Tibial artery (tissue), 4 donors: ENCODE data around the gene FTSJ1.
"Not testable (repeated sequence)": the region's sequence is repeated elsewhere in the genome, so short reads cannot be mapped to it uniquely, and the experiment has no call there.

Source experiments
- DNase-seq, 2 donors: peaks; one replicate each; pipeline ENCODE4 v3.0.0-alpha.2; 2019
- H3K27ac ChIP-seq, 2 donors: fragments of 200-600 bp; sonication (generic) in 1 of 2; 1 replicate in 1 of 2; 2 replicates in 1 of 2; pipeline ENCODE4 v1.5.1; 2018 to 2019; ENCODE audit warnings: mild to moderate bottlenecking in 1 of 2
- H3K27me3 ChIP-seq, 2 donors: fragments of 200-600 bp; sonication (generic) in 1 of 2; one replicate each; pipeline versions ENCODE4 v1.5.1 to v1.6.0; 2016 to 2019
- H3K36me3 ChIP-seq, 3 donors: fragments of 200-600 bp; sonication (generic) in 2 of 3; one replicate each; pipeline ENCODE4 v1.5.1; 2016 to 2019; ENCODE audit warnings: mild to moderate bottlenecking in 2 of 3
- H3K4me1 ChIP-seq, 4 donors: fragments of 200-600 bp; sonication (generic) in 2 of 4; 1 replicate in 3 of 4; 2 replicates in 1 of 4; pipeline ENCODE4 v1.5.1; 2016 to 2019
- H3K4me3 ChIP-seq, 2 donors: fragments of 200-600 bp; sonication (generic) in 1 of 2; 1 replicate in 1 of 2; 2 replicates in 1 of 2; pipeline ENCODE4 v1.5.1; 2018 to 2019; ENCODE audit warnings: mild to moderate bottlenecking in 2 of 2
- H3K9me3 ChIP-seq, 3 donors: fragments of 200-600 bp; sonication (generic) in 1 of 3; one replicate each; pipeline ENCODE4 v1.5.1; 2016 to 2019
- CTCF ChIP-seq, 2 experiments: fragments of 200-600 bp in 1 of 2; fragments of 450-650 bp in 1 of 2; IDR thresholded peaks; one replicate each; pipeline ENCODE4 v1.5.1; 2017 to 2019; ENCODE audit warnings: antibody characterized with exemption in 2 of 2, mild to moderate bottlenecking in 1 of 2, moderate library complexity in 1 of 2
- intact Hi-C: fragments of 100-400 bp; cut with DNase I; formaldehyde crosslinking; loops from one replicate; pipeline ENCODE4 v1.15.0; 2023; ENCODE audit warnings: low total_unique reads

The FTSJ1 gene

GRCh38 chrX:48514868-48515460 lies 39.0 kb downstream of the FTSJ1 start:
- Histone ChIP-seq H3K4me3 (no peak overlapping the region), H3K36me3 (peaks cover 0 to 20% (median 7%) of the 10 kb centered on the region in 3 donors), H3K9me3 (no peaks in the 10 kb centered on the region), H3K27ac (no peak overlapping the region), H3K4me1 (peaks cover 0 to 1% (median 0%) of the 10 kb centered on the region in 4 donors), H3K27me3 (no peaks in the 10 kb centered on the region)
- no peak for TF ChIP-seq CTCF (IDR thresholded peaks at IDR 0.05)
- intact Hi-C loops, result no loop called here
- DNase-seq, result no peak

GRCh38 chrX:48515842-48516241 lies 39.8 kb downstream of the FTSJ1 start:
- H3K4me3 ChIP-seq, result no peak overlapping the region
- TF ChIP-seq CTCF (IDR thresholded peaks at IDR 0.05), result no peak
- no peaks in the 10 kb centered on the region for H3K4me1 ChIP-seq
- H3K9me3 ChIP-seq, result no peaks in the 10 kb centered on the region
- intact Hi-C loops, result no loop called here
- H3K27ac ChIP-seq, result no peak overlapping the region
- no peaks in the 10 kb centered on the region for H3K27me3 ChIP-seq
- no peak for DNase-seq
- peaks cover 0 to 20% (median 7%) of the 10 kb centered on the region in 3 donors for H3K36me3 ChIP-seq

GRCh38 chrX:48516285-48516684 lies 40.3 kb downstream of the FTSJ1 start:
- Histone ChIP-seq H3K4me3 (no peak overlapping the region), H3K4me1 (no peaks in the 10 kb centered on the region), H3K9me3 (no peaks in the 10 kb centered on the region), H3K27me3 (no peaks in the 10 kb centered on the region), H3K36me3 (peaks cover 0 to 20% (median 7%) of the 10 kb centered on the region in 3 donors), H3K27ac (no peak overlapping the region)
- TF ChIP-seq CTCF (IDR thresholded peaks at IDR 0.05), result no peak
- DNase-seq, result no peak
- intact Hi-C loops, result no loop called here

- Histone ChIP-seq H3K36me3 (peaks cover 0 to 20% (median 7%) of the 10 kb centered on the region in 3 donors), H3K4me3 (no peak overlapping the region), H3K27me3 (no peaks in the 10 kb centered on the region), H3K9me3 (no peaks in the 10 kb centered on the region), H3K4me1 (no peaks in the 10 kb centered on the region), H3K27ac (no peak overlapping the region)
- intact Hi-C loops, result no loop called here
- no peak for DNase-seq
- no peak for TF ChIP-seq CTCF (IDR thresholded peaks at IDR 0.05)
Observed at GRCh38 chrX:48516987-48517386, 41.0 kb downstream of the FTSJ1 start.

GRCh38 chrX:48519481-48519880 lies 43.5 kb downstream of the FTSJ1 start:
- H3K4me3 ChIP-seq, intact Hi-C loops, H3K9me3 ChIP-seq: not testable (repeated sequence)

GRCh38 chrX:48520455-48520854 lies 44.5 kb downstream of the FTSJ1 start:
- TF ChIP-seq CTCF (IDR thresholded peaks at IDR 0.05), result no peak
- intact Hi-C loops, result no loop called here
- no peak overlapping the region for H3K4me3 ChIP-seq

More at GRCh38 chrX:48519481-48519880, 43.5 kb downstream of the FTSJ1 start:
- not testable (repeated sequence) for H3K27ac ChIP-seq, DNase-seq, H3K27me3 ChIP-seq, H3K4me1 ChIP-seq
- peaks cover 0 to 17% (median 3%) of the 10 kb centered on the region in 3 donors for H3K36me3 ChIP-seq

More at GRCh38 chrX:48520455-48520854, 44.5 kb downstream of the FTSJ1 start:
- H3K9me3 ChIP-seq, result no peaks in the 10 kb centered on the region
- H3K27ac ChIP-seq, result no peak overlapping the region
- H3K27me3 ChIP-seq, result no peaks in the 10 kb centered on the region
- H3K36me3 ChIP-seq, result peaks cover 0 to 11% (median 0%) of the 10 kb centered on the region in 3 donors
- H3K4me1 ChIP-seq, result peaks cover 0 to 6% (median 1%) of the 10 kb centered on the region in 4 donors
- no peak for DNase-seq
